Bone marrow (tissue), 2 donors: ENCODE results near the gene SRD5A1.
A peak's percentile ranks its signal among the peaks of the same experiment; 100 is the strongest.

ENCODE experiments used
- DNase-seq, 2 donors: peaks; one replicate each; lab custom pipeline; 2025; lab: John Stamatoyannopoulos, UW

SRD5A1 gene, protein sequence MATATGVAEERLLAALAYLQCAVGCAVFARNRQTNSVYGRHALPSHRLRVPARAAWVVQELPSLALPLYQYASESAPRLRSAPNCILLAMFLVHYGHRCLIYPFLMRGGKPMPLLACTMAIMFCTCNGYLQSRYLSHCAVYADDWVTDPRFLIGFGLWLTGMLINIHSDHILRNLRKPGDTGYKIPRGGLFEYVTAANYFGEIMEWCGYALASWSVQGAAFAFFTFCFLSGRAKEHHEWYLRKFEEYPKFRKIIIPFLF

DNA sequence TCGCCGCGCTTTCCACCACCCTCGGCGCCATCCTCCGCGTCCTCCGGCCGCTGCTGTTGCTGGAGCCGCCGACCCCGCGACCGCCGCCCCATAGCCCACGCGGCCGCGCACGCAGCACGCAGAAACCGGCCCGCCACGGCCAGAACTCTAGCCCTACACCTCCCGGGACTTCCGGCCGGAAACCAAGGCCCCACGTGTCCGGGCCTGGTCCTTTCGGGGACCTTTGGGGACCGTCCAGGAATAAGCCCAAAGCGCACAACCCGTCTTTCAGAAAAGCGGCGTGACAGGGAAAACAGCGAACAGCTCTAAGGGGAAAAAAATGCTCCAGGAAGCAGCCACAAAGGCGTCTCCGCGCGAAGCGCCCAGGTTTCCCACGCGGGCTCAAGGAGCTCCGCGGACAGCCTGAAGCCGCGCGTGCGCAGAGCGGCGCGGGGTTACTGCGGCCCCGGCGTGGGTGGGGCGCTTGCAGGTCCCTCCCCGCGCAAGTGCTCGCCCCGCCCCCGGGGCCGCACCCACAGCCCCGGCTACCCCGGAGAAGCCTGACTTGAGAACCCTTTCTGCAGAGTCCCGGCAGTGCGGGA, at the start of gene SRD5A1, which contains the start of gene NSUN2:
Gene SRD5A1, plus strand, starts transcription at position 553 of the 581 bp plus-strand sequence. CDS start 137 bp downstream, outside the sequence.
Gene NSUN2, minus strand, starts transcription at position 157 of the 581 bp plus-strand sequence. Its CDS starts 65 bp downstream, at position 92.
- peak; percentile 84 to 96 for DNase-seq

DNA sequence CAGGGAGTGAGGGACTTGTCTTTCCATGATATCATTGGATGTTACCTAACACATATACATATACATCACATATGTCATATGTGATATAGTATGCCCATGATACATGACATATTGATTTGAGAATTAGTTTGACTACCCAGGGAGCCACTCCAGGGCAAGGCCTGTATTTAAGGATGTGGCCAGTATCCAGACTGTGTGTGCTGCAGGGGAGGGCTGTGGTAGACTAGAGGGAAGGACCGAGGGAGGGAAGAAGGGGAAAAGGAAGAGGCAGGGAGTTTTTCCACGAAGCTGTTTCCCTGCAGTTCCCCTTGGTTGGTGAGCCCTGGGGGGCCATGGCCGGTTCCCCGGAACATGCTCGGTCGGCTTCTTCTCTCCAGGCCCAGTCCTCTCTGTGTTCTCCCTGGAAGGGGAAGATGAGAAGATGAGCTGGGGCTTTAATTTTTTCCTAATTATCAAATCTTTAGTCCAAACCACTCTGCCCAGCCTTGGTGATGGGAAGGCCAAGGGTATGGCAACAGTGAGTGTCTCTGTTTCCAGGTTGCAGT, 49.1 kb upstream of the SRD5A1 start:
- DNase-seq: no peak

DNA sequence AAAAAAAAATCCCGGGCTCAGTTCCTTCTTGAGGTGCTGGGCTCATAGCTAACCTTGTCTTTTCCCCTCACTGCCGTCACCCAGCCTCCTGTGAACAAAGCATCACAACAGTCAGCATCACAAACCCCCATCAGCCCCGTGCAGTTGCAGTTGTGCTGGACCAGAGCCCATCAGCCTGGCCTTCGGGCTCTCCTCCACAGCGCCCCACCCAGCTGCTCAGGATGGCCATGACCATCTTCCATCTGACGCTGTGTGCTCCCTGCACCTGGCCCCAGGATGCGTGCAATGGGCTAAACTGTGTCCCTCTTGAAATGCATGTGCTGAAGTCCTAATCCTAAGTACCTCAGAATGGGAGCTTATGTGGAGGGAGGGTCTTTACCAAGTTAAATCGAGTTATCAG, 48.5 kb upstream of the SRD5A1 start:
- DNase-seq: no peak

DNA sequence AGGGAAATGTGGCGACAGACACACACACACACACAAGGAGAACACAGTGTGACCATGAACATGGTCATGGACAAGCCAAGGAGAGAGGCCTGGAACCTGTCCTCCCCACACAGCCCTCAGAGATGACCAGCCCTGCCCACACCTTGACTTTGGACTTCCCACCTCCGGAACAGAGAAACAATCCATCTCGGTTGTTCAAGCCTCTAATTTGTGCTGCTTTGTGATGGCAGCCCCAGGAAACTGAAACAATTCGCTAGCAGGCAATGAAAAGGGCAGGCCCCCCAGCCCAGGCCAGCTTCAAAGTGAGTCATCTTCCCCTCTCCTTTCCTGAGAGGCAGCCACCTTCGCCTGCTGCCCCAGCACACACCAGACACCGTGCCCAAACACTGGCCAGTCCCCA, 48.1 kb upstream of the SRD5A1 start:
- no peak for DNase-seq

DNA sequence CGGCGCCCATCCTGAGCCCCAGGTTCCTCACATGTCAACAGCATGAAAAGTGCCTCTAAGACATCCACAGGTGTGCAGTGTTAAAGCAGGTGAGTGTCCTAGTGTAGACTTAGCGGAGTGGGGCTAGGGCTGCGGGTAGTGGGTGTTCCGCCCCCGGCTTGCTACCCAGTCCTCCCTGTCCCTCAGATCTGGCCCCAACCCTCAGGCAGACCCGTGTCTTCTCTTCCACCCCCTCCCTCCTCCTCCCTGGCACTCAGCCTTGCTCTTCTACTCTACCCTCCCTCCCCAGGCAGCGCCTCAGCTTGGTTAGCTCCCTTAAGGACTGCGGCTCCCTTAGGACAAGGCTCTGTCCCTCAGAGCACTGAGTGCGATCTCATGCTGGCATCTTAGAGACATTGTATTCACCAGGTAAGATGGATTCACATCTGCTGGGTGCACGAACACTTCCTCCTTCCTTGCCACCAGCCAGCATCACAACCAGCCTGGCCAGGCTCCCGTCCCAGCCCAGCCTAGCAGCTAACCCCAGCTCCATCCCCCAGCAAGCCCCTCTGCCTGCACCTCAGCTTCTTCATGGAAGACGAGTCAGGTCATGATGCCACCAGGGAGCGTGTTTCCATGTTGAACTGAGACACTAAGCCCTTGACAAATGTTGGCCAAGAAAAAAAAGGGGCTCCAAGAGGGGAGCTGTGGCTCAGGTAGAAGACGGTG, 47.1 kb upstream of the SRD5A1 start:
- DNase-seq: no peak

DNA sequence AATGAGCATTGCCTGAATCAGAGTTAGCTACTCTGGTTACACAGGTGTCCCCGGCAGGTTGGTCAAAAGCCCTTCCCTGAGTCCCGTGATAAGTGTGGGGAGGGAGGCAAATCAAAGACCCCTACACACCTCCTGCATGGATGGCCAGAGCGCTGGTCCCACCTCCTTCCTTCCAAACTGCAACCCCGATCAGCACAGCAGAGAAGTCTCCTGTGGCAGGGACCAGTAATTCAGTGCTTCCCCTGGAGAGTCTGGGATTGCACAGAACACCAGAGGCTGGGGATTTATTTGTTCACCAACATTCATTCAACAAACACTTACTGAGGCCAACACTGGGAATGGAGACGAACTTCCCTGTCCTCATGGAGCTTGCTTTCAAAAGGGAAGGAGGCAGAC, 46.6 kb upstream of the SRD5A1 start:
- DNase-seq: no peak

DNA sequence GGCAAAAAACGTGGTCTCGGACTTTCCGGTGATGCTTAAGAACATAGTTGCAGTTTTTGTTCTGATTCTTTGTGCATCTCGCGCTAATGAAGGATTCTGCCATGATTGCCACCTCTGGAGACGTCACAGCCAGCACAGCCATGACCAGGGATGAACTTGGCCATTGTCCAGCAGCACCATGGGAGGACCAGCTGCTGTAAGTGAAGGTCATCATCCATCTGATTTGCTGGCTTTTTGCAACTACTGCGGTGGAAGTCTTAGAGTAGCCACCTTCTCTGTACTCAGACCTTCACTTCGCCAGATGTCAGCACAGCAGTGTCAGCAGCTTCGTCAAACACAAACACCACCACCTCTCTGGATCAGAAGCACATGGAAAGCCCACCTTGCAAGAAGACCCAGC, 46.1 kb upstream of the SRD5A1 start:
- no peak for DNase-seq

DNA sequence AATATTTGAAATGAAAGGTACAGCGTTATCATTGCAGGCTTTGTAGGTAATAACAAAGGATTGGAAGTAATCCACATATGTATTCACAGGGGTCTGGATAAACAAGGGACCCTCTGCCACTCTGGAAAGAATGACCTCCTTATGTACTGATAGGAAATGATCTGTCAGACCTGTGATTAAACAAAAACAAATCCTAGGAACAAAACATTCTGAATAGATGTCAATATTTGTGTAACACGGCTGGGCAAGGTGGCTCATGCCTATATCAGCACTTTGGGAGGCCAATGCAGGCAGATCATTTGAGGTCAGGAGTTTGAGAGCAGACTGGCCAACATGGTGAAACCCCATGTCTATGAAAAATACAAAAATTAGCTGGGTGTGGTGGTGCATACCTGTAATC, 42.7 kb upstream of the SRD5A1 start:
- no peak for DNase-seq

DNA sequence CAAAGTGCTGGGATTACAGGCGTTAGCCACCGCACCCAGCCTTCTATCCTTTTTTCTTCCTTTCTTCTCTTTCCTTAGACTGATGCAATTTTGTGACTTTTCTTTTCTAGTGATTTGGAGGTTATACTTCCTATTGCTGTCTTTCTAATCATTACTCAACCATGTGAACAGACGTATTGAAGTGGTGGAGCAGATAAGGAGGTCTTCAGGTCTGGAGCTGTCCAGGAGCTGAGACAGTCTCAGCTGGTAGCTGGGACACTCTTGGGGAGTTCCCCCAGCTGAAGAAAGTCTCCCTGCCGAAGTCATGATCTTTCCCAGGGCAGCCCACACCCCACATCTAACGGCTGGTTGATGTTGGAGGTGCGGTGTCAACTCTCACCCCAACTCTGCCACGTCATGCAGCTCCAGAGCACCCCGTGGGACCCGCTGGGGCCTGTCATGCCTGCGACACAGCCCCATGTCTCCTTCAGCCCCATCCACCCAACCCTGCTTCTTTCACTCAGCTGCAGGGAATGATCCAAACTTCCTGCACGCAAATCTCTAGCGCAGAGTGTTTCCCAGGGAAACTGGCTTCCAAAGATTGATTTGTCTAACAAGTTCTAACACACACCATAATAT, 41.5 kb upstream of the SRD5A1 start:
- DNase-seq: no peak

DNA sequence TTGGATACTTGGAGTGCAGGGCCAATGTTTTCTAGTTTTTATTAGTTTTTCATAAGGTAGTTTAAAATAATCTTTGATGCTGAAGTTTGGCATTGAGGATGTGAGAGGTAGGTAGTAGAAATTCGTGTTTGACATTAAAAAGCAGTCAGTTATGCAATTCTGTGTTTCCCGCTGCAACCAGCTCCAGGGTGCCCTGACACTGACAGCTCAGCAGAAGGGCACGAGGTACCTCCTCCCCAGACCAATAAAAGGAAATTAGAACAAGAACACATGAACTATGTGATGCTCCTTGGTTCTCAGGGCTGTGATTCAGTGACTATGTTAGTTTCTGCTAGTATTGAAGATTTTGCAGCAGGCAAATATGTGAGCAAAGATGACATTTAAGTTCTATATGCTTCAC, 40.6 kb upstream of the SRD5A1 start:
- DNase-seq: no peak

DNA sequence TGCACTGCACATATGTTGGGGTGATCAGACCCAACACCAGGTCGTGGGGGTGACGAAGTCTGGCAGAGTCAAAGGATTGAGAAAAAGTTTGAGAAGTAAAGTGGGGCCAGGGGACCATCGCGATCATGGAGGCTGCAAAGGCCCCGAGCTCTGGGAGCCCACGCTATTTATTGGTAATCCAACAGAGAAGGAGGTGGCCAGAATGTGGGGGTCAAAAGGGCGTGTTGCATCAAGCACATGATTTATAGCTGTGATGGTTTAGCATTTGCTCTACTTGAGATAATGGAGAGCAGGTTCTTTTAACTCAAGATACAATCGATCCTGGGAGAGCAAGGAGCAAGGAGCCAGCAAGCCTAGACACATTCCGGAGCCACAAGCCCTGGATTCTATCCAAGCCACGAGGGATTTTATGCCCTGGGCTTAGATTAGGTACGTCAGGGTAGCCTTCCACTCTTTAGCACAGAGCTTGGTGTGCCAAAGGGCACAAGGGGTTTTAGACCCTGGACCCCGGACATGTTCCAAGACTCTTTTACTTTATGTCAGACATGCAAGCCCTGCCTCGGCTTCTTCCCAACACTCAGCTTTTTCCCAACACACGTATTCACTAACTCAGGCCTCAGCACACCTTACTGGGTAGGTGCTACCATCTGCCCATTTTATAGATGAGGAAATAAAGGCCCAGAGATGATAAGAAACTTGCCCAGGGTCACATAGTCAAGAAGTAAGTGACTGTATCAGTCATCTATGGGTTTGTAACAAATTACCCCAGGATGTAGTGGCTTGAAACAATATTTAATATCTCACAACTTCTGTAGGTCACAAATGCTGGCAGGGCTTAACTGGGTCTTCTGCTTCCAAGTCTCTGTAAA, 39.9 kb upstream of the SRD5A1 start:
- no peak for DNase-seq

DNA sequence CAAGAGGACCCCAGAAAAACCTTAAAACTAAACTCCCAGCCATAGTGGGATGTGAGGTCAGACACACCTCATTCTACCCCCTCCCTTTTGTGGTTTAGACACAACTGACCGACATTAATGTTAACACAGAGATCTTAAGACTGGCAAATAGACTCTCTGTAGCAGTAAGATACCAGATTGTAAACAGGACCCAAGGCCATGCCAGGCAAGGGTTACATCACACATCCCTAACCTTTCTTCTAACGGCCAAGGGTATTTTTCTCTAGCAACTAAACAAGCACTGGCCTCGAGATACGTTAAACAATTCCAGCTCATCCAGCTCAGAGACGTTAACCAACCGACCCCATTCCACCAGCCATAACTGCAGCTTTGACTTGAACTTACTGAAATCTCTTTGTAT, 39.2 kb upstream of the SRD5A1 start:
- no peak for DNase-seq

DNA sequence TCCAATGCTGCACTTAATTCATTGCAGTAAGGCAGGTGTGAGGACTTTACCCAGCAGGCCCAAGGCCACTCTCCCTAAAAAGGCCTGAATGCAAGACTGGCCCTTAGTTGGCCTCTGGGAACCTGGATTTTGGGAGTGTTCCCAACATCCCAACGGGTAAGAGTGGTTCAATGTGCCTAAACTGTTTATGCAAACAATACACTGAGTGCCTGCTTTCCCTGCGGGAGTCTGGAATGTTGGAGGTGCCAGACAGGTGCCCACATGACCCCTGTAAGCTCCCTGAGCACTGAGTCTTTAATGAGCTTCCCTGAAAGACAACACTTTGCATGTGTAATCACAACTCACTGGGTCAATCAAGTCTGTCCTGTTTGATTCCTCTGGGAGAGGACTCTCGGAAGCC, 37.8 kb upstream of the SRD5A1 start:
- no peak for DNase-seq

DNA sequence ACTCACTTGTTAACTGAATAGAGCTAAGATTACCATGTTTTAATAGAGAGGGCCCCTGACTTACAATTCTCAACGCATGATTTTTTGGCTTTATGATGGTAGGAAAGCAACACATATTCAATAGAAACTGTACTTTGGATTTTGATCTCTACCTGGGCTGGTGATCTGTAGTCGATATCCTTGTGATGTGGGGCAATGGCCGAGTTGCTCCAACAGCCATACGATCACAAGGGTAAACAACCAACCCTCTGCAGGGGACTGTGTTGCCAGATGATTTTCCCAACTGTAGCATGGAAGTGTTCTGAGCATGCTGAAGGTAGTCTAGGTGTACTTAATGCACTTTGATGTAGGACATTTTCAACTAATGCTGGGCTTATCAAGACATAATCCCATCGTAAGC, 36.9 kb upstream of the SRD5A1 start:
- DNase-seq: no peak

DNA sequence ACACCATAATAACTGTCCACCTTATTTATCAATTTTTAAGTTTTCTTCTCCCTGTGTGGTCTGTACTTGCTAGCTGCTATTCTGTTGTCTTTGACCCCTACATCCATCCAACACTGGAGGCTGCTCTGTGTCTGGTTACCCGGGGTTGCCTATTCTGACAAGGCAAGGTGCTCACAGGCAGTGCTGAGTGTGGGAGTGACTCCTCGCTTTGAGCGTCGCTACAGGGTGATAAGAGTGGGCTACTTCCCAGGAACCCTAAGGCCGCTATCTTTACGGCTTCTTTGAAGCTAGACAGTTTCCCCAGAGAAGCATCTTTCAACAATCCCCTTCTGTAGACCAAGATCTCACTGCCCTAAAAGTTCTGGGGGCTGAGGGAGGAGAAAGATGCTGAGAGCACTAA, 35.7 kb upstream of the SRD5A1 start:
- no peak for DNase-seq

DNA sequence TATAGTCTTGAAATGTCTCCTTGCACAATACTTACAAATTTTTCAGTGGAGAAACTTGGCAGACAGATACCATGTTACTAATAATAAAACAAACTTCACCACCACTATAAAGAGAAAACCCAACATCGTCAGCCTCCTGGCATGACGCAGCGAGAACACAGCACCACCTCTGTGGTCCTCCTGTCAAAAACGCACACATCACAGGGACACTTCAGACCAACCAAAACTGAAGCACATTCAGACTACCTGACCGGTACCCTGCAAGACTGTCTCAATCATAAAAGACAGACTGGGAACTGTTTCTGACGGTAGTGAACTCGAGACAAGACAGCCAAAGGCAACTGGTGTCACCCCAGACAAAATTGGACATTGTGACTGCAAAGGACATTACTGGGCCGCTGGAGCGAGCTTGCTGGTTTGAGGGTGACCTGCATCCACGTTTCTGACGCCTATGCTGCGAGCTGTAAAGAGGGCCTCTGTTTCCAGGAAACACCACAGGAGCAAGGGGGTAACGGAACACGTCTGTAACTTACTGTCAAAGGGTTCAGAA, 34.8 kb upstream of the SRD5A1 start:
- DNase-seq: no peak

DNA sequence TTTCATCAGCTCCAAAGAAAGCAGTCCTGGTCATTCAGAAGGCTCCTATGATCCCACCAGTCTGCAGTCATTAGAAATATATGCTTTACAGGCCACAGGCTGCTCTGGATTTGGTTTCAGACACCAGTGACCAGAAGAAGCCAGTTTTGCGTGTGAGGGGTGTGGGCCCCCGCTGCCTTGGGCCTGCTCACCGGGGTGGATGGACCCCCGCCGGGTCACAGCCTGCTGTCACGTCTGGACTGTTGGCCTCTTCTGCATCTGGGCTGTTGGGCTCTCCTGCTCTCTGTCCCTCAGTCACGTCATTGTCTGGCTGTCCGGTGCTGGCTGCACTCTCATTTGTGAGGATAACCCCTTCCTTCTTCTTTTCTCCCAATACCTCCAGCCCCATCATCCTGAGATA, 33.5 kb upstream of the SRD5A1 start:
- DNase-seq: no peak

DNA sequence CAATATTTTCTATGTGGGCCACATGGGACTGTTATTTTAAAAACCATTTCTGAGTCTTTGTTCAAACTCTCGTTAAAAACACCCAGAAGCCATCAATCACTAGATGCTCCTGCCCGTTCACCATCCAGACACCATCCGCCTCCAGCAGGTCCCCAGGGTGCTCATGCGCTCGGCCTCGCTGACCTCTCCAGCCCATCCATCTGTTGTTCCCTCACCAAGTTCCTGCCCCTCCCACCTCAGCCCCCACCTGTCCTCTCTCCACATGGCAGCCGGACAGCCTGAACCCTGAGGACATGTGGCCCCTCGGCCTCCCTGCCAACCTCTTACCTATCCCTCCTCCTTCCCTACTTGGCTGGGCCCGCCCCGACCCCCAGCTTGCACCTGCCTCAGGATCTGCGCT, 32.0 kb upstream of the SRD5A1 start:
- no peak for DNase-seq

DNA sequence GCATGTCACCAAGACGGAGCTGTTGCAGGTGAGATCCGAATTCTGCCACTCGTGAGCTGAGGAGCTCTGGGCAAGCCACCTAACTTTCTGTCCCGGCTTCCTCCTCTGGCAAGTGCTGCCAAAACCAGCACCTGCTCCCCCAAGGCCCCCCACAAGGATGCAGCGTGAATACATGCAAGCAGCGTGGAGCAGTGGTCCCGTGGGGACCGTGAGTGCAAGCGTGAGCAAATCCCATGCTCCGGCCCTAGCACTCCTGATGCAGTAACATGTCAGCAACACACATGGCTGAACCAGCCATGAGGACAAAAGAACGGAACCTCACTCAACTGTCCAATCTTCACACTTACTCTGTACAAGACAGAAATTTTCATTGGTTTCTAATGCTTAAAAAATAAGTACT, 31.4 kb upstream of the SRD5A1 start:
- DNase-seq: no peak

DNA sequence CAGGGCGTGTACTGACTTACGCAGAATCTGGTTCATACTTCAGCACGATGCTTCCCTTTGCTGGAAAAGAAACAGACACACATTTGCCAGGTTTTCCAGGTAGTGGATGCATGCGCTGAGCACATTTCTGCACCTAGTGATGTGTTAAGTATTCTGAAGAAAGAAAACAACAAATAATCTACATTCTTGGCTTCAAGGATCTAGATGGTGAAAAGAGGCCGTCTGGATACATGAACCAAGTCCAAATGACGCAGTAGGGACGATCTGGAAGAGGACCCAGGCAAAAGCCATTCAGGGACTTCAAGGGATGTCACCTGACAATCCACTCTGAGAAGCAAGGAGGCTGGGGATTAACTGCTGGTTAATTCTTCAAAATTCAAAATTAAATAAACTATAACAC, 30.8 kb upstream of the SRD5A1 start:
- no peak for DNase-seq

DNA sequence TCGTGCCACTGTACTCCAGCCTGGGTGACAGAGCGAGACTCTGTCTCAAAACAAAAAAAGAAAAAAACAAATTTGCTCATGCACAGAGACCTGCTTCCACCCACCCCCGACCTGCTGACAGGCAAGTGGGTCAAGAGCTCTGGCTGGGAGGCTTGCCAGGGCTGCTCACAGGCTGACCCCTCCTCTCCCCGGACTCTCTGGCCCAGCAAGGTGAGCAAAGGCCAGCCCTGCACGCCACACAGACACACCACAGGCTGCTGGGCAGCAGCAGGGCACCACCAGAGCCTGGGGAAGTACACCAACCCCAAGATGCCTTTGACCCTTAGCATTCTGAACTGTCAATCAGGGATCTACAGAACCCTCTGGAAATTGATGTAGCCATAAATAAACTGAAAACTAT, 29.6 kb upstream of the SRD5A1 start:
- DNase-seq: no peak
